Myocyte (in vitro differentiated cells): Measurements from ENCODE around the gene TGFA. TPM values are rescaled to one million over a fixed set of nuclear protein-coding genes. Genes with fewer than 3 reads are reported as not detected.

ENCODE experiments used
- DNase-seq: peaks from one replicate; pipeline ENCODE4 v3.0.0-alpha.2; 2012; ENCODE audit warnings: low read depth
- total RNA-seq: library from RNA; depleted of rRNA; stranded (reverse); fragments of >200 nt; gene quantifications from 2 replicates; pipeline ENCODE4 v1.2.3, GENCODE V29; 2014

Gene TGFA
- total RNA-seq, 1 donor from 2014 or later, result 0.19 TPM

GRCh38 chr2:70425682-70426301 is 127.8 kb downstream of the TGFA start:
- no peak for DNase-seq

DNA sequence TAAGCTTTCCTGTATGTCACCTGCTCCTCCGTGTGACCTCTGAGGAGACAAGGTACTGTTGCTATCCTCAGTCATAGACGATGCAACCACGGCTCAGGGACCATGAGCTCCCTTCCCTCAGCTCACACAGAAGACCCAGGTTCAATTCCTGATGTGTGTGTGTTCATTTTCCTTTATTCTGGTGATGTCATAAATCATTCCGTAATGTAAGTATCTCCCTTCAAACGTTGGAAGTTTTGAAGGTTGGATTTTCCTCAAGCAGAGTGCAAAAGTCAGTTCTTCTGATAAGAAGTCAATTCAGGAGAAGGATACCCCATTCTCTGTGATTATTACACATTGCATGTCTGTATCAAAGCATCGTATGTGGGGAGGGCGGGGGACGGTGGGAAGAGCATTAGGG is 132.9 kb downstream of the TGFA start:
- no peak for DNase-seq

- no peak for DNase-seq
Measured at GRCh38 chr2:70420143-70420542, 133.5 kb downstream of the TGFA start.

GRCh38 chr2:70418514-70418913 is 135.1 kb downstream of the TGFA start:
- no peak for DNase-seq

DNA sequence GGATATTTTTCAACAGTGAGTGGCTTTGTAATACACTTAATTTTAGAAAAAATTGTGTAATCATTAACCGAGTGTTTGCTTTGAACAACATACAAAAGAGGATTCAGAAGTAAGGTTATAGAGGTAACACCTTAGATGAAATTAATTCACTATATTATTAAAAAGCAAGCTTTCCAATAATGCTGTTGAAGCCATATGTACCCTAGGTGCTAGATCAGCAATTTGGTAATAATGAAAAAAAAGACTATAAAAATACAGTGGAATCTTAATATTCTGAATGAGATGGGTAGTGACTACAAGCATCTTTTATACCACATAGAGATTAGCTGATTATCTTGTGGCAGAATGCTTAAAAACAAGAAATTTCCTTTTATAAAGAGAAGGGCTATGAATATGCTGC is 136.6 kb downstream of the TGFA start:
- DNase-seq, result no peak

DNA sequence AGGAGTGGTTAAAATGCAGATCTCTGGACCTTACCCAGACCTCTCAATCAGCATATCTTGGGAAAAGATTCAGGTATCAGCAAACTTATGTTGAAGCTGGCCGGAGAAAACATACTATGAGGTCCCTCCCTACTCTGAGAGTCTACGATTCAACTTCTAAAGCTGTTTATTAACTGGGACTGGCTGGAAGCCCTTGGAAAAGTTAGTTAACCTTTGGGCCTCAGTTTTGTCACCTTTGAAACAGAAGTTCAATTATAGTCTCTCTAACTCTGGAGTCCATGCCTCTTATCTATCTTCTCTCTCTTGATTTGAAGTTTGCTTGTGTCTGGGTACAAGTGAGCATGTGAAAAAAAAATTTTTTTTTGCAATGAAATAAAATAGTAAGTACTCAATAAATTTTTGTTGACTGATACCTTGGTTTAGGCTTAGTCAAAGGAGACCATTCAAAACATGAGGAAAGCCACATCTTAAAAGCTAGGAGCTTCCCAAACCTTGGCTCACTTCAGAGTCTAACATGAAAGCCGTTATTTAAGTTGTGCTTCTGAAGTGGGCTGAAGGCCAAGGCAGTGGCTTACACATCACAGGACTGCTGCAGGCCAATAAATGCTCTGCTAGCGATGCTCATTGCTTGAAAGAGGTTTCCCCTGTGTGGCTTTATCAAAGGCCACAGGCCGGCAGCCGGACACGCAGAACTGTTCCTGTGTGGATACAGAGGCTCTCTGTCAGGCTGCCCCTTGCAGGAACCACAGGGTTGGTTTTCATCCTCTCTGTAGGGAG is 141.1 kb downstream of the TGFA start:
- DNase-seq, result no peak

DNA sequence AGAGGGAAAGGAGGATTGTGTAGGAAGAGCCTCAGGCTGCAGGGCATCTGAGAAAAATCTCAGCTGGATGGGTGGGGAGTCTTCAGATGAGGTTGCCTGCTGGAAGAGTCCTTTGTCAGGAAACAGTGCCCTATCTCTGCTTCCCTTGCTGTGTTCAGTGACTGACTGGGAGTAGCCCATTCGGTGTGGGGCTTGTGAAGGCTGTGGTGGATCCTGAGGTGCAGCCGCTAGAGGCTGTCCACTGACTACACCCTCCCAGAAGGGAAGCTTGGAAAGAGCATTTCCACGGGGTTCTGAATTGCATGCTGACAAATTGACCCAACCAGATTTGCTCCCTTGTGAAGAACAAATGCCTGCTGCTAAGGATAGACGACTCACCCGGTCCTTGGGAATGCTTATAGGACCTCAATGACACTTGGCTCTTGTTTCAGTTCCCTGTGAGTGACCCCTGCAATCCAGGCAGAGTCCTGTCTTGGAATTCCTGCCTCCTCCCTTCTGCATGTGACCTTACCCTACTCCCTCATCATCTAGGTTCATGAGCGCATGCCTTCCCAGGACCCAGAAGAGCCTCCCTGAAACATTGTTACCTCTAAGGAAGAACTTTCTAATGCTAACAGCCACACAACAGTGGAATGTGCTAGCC is 142.0 kb downstream of the TGFA start:
- no peak for DNase-seq

DNA sequence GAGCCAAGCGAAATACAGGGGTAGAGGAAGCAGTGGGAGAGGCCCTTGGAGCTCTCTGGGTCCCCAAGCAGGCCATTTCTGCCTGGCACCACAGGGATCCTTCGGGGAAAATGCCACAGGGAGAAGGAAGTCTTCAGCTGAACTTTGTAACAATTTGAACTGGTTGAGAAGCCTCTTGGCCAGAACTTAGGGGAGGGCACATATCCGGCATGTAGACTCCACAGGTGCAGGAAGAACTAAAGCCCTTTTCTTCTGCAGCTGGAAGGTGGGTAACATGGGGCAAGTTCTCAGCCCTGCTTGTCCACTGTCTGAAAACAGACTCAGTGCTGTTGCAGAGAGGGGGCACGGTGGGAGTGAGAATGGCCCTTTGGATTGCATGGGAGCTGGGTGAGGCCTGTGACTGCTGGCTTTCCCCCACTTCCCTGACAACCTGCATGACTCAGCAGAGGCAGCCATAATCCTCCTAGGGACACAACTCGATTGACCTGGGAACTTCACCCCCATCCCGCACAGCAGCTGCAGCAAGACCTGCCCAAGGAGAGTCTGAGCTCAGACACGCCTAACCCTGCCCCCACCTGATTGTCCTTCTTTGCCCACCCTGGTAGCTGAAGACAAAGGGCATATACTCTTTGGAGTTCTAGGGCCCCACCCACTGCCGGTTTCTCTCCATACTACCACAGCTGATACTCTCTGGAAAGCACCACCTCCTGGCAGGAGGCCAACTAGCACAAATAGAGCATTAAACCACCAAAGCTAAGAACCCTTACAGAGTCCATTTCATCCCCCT is 150.2 kb downstream of the TGFA start:
- DNase-seq, result peak; percentile 5

DNA sequence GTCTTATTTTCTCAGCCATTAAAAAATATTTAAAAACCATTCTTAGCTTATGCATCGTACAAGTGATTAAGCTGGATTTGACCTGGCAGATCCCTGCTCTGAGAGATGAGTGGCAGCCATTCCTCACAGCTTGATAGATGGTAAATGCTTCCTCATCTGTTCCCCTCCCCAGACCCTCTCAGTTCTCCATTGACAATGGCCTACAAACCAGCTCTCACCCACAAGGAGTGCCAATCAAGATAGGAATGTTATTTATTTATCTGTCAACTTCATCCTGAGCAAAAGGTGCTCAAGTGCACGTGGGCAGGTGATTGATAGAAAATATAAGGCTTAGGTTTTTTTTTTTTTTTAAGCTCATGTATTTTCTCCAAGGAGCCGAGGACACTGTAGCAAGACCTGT is 153.1 kb downstream of the TGFA start:
- no peak for DNase-seq

- no peak for DNase-seq
Measured at GRCh38 chr2:70399046-70399445, 154.6 kb downstream of the TGFA start.

Other genes starting within 250 kb of the TGFA start
- gene ADD2, start 214.4 kb upstream of the TGFA start, total RNA-seq, result not detected in 2 replicates
- gene FIGLA, start 236.8 kb upstream of the TGFA start, total RNA-seq, result not detected in 2 replicates